Stimulated activated CD4-positive, alpha-beta T cell treated with anti-CD3 and anti-CD28 coated beads, Interleukin-4, amount 100 ng/mL, for 24 hours (primary cell): Measurements from ENCODE around the gene TMEM60.

ENCODE experiments used
- DNase-seq: peaks from one replicate; pipeline ENCODE4 v3.0.0-alpha.2; 2020

Gene TMEM60

DNA sequence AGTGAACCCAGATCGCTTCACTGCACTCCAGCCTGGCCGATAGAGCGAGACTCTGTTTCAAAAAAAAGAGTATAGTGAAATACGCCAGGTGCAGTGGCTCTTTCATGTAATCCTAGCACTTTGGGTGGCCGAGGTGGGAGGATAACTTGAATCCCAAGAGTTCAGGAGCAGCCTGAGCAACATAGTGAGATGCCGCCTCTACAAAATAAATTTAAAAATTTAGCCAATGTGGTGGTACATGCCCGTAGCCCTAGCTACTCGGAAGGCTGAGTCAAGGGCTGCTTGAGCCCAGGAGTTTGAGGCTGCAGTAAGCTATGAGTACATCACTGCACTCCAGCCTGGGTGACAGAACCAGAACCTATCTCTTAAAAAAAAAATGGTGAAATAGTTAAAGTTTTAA lies 27.9 kb downstream of the TMEM60 start:
- no peak for DNase-seq

DNA sequence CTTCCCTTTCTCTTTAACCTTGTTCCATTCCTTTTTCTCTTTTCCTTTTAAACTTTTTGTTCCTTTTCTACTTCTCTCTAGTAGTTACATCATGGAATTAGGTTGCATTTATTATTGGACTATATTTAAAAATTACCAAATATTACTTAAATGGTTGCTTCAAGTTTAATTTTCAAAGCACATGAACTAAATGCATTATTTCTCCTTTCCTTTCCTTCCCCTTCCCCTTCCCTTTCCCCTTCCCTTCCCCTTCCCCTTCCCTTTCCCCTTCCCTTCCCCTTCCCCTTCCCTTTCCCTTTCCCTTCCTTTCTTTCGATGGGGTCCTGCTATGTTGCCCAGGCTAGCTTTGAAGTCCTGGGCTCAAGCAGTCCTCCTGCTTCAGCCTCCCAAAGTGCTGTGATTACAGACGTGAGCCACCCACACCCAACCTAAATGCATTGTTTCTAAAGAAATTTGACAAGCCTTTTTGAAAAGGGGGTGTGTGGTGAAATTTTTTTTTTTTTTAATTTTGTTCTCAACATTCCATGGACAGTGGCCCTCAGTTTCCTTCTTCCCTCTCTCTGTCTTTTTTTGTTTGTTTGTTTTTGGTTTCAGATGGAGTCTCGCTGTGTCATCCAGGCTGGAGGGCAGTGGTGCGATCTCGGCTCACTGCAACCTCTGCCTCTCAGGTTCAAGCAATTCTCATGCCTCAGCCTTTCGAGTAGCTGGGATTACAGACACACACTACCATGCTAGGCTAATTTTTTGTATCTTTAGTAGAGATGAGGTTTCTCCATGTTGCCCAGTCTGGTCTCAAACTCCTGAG lies 31.2 kb downstream of the TMEM60 start:
- DNase-seq: no peak

DNA sequence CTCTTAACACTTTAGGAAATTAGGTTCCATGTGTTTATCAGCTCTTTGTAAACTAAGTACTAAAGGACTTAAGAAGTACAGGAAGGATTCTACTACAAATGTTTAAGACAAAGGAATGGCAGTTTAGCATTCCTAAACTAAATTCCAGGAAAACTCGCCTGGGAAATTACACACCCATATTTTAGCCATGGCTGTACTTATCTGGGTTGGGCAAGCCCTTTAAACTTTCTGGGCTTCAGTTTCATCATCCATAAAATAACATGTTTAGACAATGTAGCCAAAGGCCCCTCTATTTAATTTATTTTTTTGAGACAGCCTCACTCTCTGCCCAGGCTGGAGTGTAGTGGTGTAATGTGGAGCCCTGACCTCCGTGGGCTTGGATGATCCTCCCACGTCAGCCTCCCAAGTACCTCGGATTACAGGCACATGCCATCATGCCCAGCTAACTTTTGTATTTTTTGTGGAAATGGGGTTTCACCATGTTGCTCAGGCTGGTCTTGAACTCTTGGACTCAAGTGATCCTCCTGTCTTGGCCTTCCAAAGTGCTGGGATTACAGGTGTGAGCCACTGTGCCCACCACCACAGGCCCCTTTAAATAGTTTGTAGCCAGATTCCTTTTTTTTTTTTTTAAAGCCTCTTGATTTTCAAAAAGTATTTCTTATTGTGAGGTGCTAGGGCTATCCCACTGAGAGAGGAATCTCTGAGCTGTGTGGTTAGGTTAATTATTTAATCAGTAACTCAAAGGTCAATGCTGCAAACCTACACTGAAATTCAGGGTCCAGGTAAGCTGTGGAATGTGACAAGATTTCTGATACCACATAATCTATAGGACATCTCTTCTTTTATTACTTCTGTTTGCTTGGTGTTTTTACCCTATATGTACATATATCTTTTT lies 32.1 kb downstream of the TMEM60 start:
- DNase-seq: no peak

DNA sequence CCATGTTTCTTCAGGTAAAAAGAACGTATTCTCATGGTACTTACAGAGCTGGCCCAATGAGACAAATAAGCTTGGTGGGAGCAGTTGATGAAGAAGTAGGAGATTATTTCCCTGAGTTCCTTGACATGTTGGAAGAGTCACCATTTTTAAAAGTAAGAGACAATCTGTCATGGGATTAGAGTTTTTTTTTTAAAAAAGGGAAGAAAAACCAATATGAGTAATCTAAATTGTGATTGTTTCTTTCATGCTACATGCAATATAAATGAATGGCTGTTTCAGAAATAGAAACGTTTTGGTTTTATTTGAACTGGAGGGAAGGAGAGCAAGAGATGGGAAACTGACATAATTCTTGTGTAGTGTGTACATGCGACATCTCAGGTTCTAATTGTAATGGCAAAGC lies 32.8 kb downstream of the TMEM60 start:
- no peak for DNase-seq

DNA sequence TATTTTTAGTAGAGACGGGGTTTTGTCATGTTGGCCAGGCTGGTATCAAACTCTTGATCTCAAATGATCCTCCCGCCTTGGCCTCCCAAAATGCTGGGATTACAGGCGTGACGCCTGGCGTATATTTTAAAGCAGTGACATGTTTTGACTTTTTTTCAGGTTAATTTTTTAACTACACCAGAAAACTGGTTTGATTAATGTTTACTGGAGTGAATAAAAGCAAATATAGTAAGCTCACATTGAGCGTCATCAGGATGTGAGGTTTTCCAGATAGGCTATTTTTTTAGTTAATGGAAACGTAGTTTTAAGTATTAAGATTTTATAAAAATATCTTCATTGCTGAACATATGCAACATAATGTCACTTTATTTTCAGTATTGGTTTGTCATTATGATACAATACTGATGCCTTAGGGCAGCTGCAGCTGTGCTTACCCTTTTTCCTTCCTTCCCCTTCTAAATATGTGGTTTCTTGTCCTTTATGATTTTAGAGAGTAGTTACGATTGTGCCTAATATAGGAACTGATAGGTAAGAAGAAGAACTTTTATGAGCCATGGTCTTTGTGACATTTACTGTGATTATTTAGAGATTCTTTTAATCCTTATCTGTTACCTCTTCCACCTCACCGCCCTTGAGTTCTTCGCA lies 37.3 kb downstream of the TMEM60 start:
- no peak for DNase-seq

DNA sequence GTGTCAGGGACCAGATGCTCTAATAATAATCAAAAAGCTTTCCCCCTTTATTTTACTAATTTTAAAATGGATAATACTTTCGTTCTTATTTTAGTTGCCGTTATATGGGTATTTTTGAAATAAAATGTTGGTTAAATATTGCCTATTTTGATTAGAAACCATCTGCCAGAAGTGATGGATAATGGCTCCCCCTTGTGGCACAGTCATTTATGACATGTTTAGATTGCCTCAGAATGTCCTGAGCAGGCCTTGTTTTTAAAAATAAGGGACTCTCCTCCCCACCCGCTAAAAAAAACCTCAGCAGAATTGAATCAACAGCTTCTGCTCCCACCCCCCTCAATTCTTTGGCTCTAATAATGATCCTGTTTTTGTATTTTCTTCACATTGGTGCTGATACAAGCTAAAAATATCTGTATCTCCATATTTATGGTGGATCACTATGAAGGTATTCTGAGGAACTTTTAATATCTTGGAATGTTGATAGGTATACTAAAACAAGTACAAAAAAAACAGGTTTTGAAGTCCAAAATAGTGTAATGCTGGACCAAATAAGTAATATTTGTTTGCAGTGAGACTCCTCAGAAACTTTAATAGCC lies 38.8 kb downstream of the TMEM60 start:
- peak; percentile 82 for DNase-seq

- DNase-seq: peak; percentile 9
These were observed 40.6 kb downstream of the TMEM60 start for GRCh38 chr7:77757589-77757988.

DNA sequence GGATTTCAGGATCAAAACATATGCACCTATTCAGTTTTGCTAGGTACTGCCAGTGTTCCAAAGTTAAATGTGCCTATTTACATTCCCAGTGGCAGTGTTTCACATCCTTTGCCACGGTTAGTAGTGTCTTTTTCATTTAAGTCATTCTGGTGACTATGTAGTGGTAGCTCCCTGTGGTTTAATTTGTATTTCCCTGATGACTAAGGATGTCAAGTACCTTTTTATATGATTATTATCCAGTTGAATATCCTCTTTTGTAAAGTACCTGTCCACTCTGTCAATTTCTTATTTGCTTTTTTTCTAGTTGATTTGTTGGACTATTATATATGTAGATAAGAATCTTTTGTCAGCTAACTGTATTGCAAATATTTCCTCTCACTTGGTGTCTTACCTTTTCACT lies 45.1 kb downstream of the TMEM60 start:
- DNase-seq: no peak

- DNase-seq: no peak
These were observed 46.2 kb downstream of the TMEM60 start for GRCh38 chr7:77752016-77752415.

DNA sequence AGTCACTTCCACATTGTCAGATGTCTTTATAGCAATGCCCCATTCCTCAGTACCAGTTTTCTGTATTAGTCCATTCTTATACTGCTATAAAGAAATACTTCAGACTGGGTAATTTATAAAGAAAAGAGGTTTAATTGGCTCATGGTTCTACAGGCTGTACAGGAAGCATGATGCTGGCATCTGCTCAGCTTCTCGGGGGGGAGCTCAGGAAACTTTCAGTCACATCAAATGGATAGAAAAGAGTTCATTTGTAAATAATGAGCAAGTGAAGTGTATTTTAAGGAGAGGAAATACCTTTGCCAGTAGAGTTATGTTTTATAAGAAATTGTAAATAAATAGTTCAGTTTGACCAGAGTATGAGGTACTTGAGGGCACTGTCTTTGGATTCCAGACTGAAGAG lies 50.5 kb downstream of the TMEM60 start:
- no peak for DNase-seq

GRCh38 chr7:77747178-77747577 lies 51.1 kb downstream of the TMEM60 start:
- no peak for DNase-seq

GRCh38 chr7:77746824-77747165 lies 51.4 kb downstream of the TMEM60 start:
- DNase-seq: no peak

DNA sequence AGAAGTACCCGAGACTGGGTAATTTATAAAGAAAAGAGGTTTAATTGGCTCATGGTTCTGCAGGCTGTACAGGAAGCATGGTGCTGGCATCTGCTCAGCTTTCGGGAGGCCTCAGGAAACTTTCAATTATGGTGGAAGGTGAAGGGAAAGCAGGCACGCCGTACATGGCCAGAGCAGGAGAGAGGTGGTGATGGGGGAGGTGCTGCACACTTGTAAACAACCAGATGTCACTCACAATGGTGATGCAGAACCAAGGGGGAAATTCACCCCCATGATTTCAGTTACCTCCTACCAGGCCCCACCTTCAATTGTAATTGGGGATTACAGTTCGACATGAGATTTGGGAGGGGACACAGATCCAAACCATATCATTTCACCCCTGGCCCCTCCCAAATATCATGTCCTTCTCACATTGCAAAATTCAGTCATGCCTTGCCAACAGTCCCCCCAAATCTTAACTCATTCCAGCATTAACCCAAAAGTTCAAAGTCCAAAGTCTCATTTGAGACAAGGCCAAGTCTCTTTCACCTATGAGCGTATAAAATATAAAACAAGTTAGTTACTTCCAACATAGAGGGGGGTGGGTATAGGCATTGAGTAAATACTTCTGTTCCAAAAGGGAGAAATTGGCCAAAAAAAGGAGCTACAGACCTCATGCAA lies 51.9 kb downstream of the TMEM60 start:
- DNase-seq: no peak

DNA sequence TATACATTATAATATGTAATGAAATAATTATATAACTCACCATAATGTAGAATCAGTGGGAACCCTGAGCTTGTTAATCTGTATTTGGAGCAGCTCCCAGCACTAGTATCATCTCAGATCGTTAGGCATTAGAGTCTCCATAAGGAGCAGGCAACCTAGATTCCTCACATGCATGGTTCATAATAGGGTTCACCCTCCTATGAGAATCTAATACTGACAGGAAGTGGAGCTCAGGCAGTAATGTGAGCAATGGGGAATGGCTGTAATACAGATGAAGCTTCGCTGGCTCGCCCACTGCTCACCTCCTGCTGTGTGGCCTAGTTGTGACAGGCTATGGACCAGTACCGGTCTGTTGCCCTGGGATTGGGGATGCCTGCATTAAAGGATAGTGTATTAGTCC lies 52.5 kb downstream of the TMEM60 start:
- no peak for DNase-seq
